ENCODE results near the gene CRNN. TPM values are rescaled to one million over a fixed set of nuclear protein-coding genes. Genes with fewer than 3 reads are reported as not detected.

Gene CRNN
- total RNA-seq, 1 experiment from 2014 or later = not detected

- no peaks in the 10 kb centered on the region for H4K20me1 ChIP-seq (ENCODE audit: insufficient read depth)
- H2AFZ ChIP-seq = no peak overlapping the region
- no peaks in the 10 kb centered on the region for H3K4me1 ChIP-seq (replicated peaks; ENCODE audit: insufficient read depth)
- H3K79me2 ChIP-seq (ENCODE audit: low read depth) = no peaks in the 10 kb centered on the region
- no peak overlapping the region for H3K4me2 ChIP-seq
- TF ChIP-seq EZH2 (IDR thresholded peaks at IDR 0.05; ENCODE audit: low read depth) (no peak), CTCF (conservative IDR thresholded peaks at IDR 0.05) (no peak)
- H3K36me3 ChIP-seq (ENCODE audit: low read depth) = no peaks in the 10 kb centered on the region
- BruUV-seq (replicated peaks) = no TSS peak
- H3K27me3 ChIP-seq (ENCODE audit: insufficient read depth, low read depth) = peaks cover 18% of the 10 kb centered on the region
- no peak overlapping the region for H3K27ac ChIP-seq
- CTCF ChIA-PET = no interaction called here
- no peak overlapping the region for H3K4me3 ChIP-seq
- no peaks in the 10 kb centered on the region for H3F3A ChIP-seq (ENCODE audit: insufficient read depth, low read depth)
- intact Hi-C loops (cut with micrococcal nuclease; ENCODE audit: unreplicated experiment) = no loop called here
- DNase-seq = no peak
- H3K9me2 ChIP-seq (ENCODE audit: insufficient read depth) = no peaks in the 10 kb centered on the region
- POLR2A ChIA-PET (ENCODE audit: unreplicated experiment) = no interaction called here
- no peaks in the 10 kb centered on the region for H3K9me3 ChIP-seq (ENCODE audit: insufficient read depth, low read depth)
Measured at GRCh38 chr1:152449661-152450060, 35.6 kb upstream of the CRNN start.

- DNase-seq = no peak
- TF ChIP-seq CTCF (conservative IDR thresholded peaks at IDR 0.05) (no peak), EZH2 (IDR thresholded peaks at IDR 0.05; ENCODE audit: low read depth) (no peak)
- no TSS peak for BruUV-seq (replicated peaks)
- no peak overlapping the region for H3K27ac ChIP-seq
- POLR2A ChIA-PET (ENCODE audit: unreplicated experiment) = no interaction called here
- no peaks in the 10 kb centered on the region for H3K4me1 ChIP-seq (replicated peaks; ENCODE audit: insufficient read depth)
- H3F3A ChIP-seq (ENCODE audit: insufficient read depth, low read depth) = no peaks in the 10 kb centered on the region
- H4K20me1 ChIP-seq (ENCODE audit: insufficient read depth) = no peaks in the 10 kb centered on the region
- H3K4me2 ChIP-seq = no peak overlapping the region
- H3K4me3 ChIP-seq = no peak overlapping the region
- intact Hi-C loops (cut with micrococcal nuclease; ENCODE audit: unreplicated experiment) = no loop called here
- H3K9me2 ChIP-seq (ENCODE audit: insufficient read depth) = no peaks in the 10 kb centered on the region
- no peaks in the 10 kb centered on the region for H3K79me2 ChIP-seq (ENCODE audit: low read depth)
- H3K36me3 ChIP-seq (ENCODE audit: low read depth) = no peaks in the 10 kb centered on the region
- H3K9me3 ChIP-seq (ENCODE audit: insufficient read depth, low read depth) = no peaks in the 10 kb centered on the region
- CTCF ChIA-PET = interaction anchor here (0.5 kb wide), 1 partner anchor 47 kb away, joined by 3 read pairs; no protein-coding TSS in a partner anchor
- no peak overlapping the region for H2AFZ ChIP-seq
- peaks cover 18% of the 10 kb centered on the region for H3K27me3 ChIP-seq (ENCODE audit: insufficient read depth, low read depth)
Measured at GRCh38 chr1:152448496-152448895, 34.4 kb upstream of the CRNN start.

GRCh38 chr1:152448095-152448494 lies 34.0 kb upstream of the CRNN start:
- no peak for TF ChIP-seq CTCF (conservative IDR thresholded peaks at IDR 0.05)
- TF ChIP-seq EZH2 (IDR thresholded peaks at IDR 0.05; ENCODE audit: low read depth) = no peak
- H3K9me2 ChIP-seq (ENCODE audit: insufficient read depth) = no peaks in the 10 kb centered on the region
- H3K9me3 ChIP-seq (ENCODE audit: insufficient read depth, low read depth) = no peaks in the 10 kb centered on the region
- no peak overlapping the region for H2AFZ ChIP-seq
- intact Hi-C loops (cut with micrococcal nuclease; ENCODE audit: unreplicated experiment) = no loop called here
- ChIA-PET POLR2A (ENCODE audit: unreplicated experiment) (no interaction called here), CTCF (no interaction called here)
- H4K20me1 ChIP-seq (ENCODE audit: insufficient read depth) = no peaks in the 10 kb centered on the region
- no peak overlapping the region for H3K4me3 ChIP-seq
- no peaks in the 10 kb centered on the region for H3K4me1 ChIP-seq (replicated peaks; ENCODE audit: insufficient read depth)
- DNase-seq = no peak
- H3K4me2 ChIP-seq = no peak overlapping the region
- H3K27ac ChIP-seq = no peak overlapping the region
- no peaks in the 10 kb centered on the region for H3K79me2 ChIP-seq (ENCODE audit: low read depth)
- peaks cover 18% of the 10 kb centered on the region for H3K27me3 ChIP-seq (ENCODE audit: insufficient read depth, low read depth)
- BruUV-seq (replicated peaks) = no TSS peak
- H3F3A ChIP-seq (ENCODE audit: insufficient read depth, low read depth) = no peaks in the 10 kb centered on the region
- no peaks in the 10 kb centered on the region for H3K36me3 ChIP-seq (ENCODE audit: low read depth)
